Keratinocyte (primary cell): ENCODE measurements around the gene MAGOHB. TPM values are rescaled to one million over a fixed set of nuclear protein-coding genes. Genes with fewer than 3 reads are reported as not detected.

ENCODE experiments used
- DNase-seq: peaks from one replicate; pipeline ENCODE4 v3.0.0-alpha.2; 2011; ENCODE audit warnings: low read depth, missing footprints, low spot score
- FAIRE-seq: peaks from 2 replicates; lab custom pipeline; 2011; peaks lifted over from hg19 to GRCh38; lab: Jason Lieb, UNC
- H2AFZ ChIP-seq: 2 replicates; pipeline ENCODE4 v1.6.0; 2012; ENCODE audit warnings: low read length, control low read depth, inconsistent platforms; ENCODE audit not compliant: control insufficient read depth
- H3K27ac ChIP-seq: 2 replicates; pipeline ENCODE4 v1.5.1; 2011; ENCODE audit warnings: low read length; ENCODE audit not compliant: control insufficient read depth, insufficient read depth
- H3K27me3 ChIP-seq: 3 replicates; pipeline ENCODE4 v1.6.0; 2011; ENCODE audit warnings: low read length; ENCODE audit not compliant: control insufficient read depth, insufficient read depth; ENCODE audit errors: extremely low read depth
- H3K36me3 ChIP-seq, 2 experiments: 2 replicates in 1 of 2; 3 replicates in 1 of 2; pipeline ENCODE4 v1.5.1; 2011; ENCODE audit warnings: low read length in 2 of 2, mild to moderate bottlenecking in 1 of 2; ENCODE audit not compliant: control insufficient read depth in 2 of 2, insufficient read depth in 2 of 2; ENCODE audit errors: extremely low read depth in 1 of 2
- H3K4me1 ChIP-seq: 3 replicates; pipeline ENCODE4 v1.5.1; 2011; ENCODE audit warnings: low read length; ENCODE audit not compliant: control insufficient read depth, insufficient read depth; ENCODE audit errors: extremely low read depth
- H3K4me2 ChIP-seq: 3 replicates; pipeline ENCODE4 v1.6.0; 2011; ENCODE audit warnings: low read depth, low read length; ENCODE audit not compliant: control insufficient read depth, insufficient read depth; ENCODE audit errors: extremely low read depth
- H3K4me3 ChIP-seq, 3 experiments: fragments of 200-600 bp in 1 of 3; sonication (generic) in 1 of 3; 2 replicates in 2 of 3; 3 replicates in 1 of 3; pipeline ENCODE4 v1.5.1; 2011 to 2016; ENCODE audit warnings: low read length in 3 of 3, mild to moderate bottlenecking in 3 of 3, control low read depth in 2 of 3, inconsistent platforms in 1 of 3, low read depth in 1 of 3, mixed read lengths in 1 of 3, mixed run types in 1 of 3, moderate library complexity in 1 of 3; ENCODE audit not compliant: control insufficient read depth in 2 of 3, insufficient read depth in 2 of 3; ENCODE audit errors: extremely low read depth in 1 of 3
- H3K79me2 ChIP-seq: 2 replicates; pipeline ENCODE4 v1.6.0; 2012; ENCODE audit warnings: low read length; ENCODE audit not compliant: control insufficient read depth, insufficient read depth
- H3K9ac ChIP-seq: 3 replicates; pipeline ENCODE4 v1.6.0; 2011; ENCODE audit warnings: low read length; ENCODE audit not compliant: control insufficient read depth, insufficient read depth; ENCODE audit errors: extremely low read depth
- H3K9me1 ChIP-seq: 3 replicates; pipeline ENCODE4 v1.6.0; 2011; ENCODE audit warnings: low read length; ENCODE audit not compliant: control insufficient read depth, insufficient read depth; ENCODE audit errors: extremely low read depth
- H3K9me3 ChIP-seq: 2 replicates; pipeline ENCODE4 v1.5.1; 2012; ENCODE audit warnings: low read depth, low read length; ENCODE audit not compliant: control insufficient read depth
- H4K20me1 ChIP-seq: 3 replicates; pipeline ENCODE4 v1.6.0; 2011; ENCODE audit warnings: low read length; ENCODE audit not compliant: control insufficient read depth, insufficient read depth; ENCODE audit errors: extremely low read depth
- EZH2 ChIP-seq: IDR thresholded peaks from one replicate; pipeline ENCODE4 v1.6.1; 2012; ENCODE audit warnings: inconsistent platforms, mild to moderate bottlenecking, low read length, moderate library complexity
- dilution Hi-C: fragments of 300-500 bp; cut with MboI; formaldehyde crosslinking; loops from one replicate; pipeline ENCODE4 v1.7.0; 2020; ENCODE audit warnings: low sequenced_read_pairs; ENCODE audit not compliant: extremely low pct_ligation_motif_present
- polyA plus RNA-seq, 5 experiments: library from polyadenylated mRNA; depleted of rRNA in 3 of 5; stranded (reverse) in 3 of 5; stranded (forward) in 1 of 5; unstranded in 1 of 5; fragments of >200 nt; gene quantifications; 1 replicate in 1 of 5; 2 replicates in 3 of 5; 3 replicates in 1 of 5; pipeline versions ENCODE4 v1.2.1 to v1.2.3, GENCODE V29; 2011 to 2012; ENCODE audit warnings: missing spikeins in 2 of 5, low read depth in 1 of 5, low replicate concordance in 1 of 5
- TF ChIP-seq, protein P1 (sequence below), 3 experiments: IDR thresholded peaks in 1 of 3; conservative IDR thresholded peaks in 1 of 3; optimal IDR thresholded peaks in 1 of 3; 2 replicates in 2 of 3; 3 replicates in 1 of 3; pipeline versions ENCODE3 to v1.5.1; 2011; ENCODE audit warnings: low read length in 3 of 3, mild to moderate bottlenecking in 3 of 3, moderate library complexity in 2 of 3, control low read depth in 1 of 3, inconsistent platforms in 1 of 3; ENCODE audit not compliant: insufficient read depth in 2 of 3; ENCODE audit errors: extremely low read depth in 1 of 3

MAGOHB gene
- polyA plus RNA-seq, 1 donor (not counting 4 experiments of a cell fraction or from before 2014, with no cell fraction given) = 34.2 TPM

DNA sequence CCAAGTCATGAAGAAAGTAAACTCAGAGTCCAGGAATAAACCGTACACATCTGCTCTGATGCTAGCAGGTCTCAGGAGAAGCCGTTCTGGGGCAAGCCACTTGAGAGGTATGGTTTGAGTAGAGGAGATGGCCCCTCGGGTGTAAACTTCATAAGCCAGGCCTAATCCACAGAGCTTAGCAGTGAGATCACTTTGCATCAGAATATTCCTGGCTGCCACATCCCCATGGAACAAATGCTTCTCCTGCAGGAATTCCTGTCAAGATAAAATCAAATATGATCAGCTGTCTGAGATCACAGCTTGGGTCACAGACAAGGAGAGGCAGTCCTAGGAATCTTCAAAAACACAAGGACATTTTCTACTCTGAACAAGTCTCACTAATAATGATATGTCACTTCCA, 11.2 kb upstream of the MAGOHB start:
- Histone ChIP-seq H3K27ac (no peak overlapping the region), H2AFZ (no peak overlapping the region), H3K27me3 (no peaks in the 10 kb centered on the region), H3K9me1 (no peaks in the 10 kb centered on the region), H4K20me1 (no peaks in the 10 kb centered on the region), H3K4me3 (no peak overlapping the region), H3K79me2 (no peaks in the 10 kb centered on the region), H3K4me1 (no peaks in the 10 kb centered on the region), H3K4me2 (no peak overlapping the region), H3K36me3 (peaks cover 0 to 1% of the 10 kb centered on the region in 2 experiments), H3K9ac (no peak overlapping the region), H3K9me3 (no peaks in the 10 kb centered on the region)
- DNase-seq (no peak), FAIRE-seq (no peak)
- dilution Hi-C loops = no loop called here
- TF ChIP-seq, protein P1, sequence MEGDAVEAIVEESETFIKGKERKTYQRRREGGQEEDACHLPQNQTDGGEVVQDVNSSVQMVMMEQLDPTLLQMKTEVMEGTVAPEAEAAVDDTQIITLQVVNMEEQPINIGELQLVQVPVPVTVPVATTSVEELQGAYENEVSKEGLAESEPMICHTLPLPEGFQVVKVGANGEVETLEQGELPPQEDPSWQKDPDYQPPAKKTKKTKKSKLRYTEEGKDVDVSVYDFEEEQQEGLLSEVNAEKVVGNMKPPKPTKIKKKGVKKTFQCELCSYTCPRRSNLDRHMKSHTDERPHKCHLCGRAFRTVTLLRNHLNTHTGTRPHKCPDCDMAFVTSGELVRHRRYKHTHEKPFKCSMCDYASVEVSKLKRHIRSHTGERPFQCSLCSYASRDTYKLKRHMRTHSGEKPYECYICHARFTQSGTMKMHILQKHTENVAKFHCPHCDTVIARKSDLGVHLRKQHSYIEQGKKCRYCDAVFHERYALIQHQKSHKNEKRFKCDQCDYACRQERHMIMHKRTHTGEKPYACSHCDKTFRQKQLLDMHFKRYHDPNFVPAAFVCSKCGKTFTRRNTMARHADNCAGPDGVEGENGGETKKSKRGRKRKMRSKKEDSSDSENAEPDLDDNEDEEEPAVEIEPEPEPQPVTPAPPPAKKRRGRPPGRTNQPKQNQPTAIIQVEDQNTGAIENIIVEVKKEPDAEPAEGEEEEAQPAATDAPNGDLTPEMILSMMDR (optimal IDR thresholded peaks at IDR 0.05 in 1 of 3, IDR thresholded peaks at IDR 0.05 in 1 of 3, conservative IDR thresholded peaks at IDR 0.05 in 1 of 3; ENCODE audit: extremely low read depth in 1 of 3, insufficient read depth in 2 of 3, low read length in 3 of 3) = no peak

DNA sequence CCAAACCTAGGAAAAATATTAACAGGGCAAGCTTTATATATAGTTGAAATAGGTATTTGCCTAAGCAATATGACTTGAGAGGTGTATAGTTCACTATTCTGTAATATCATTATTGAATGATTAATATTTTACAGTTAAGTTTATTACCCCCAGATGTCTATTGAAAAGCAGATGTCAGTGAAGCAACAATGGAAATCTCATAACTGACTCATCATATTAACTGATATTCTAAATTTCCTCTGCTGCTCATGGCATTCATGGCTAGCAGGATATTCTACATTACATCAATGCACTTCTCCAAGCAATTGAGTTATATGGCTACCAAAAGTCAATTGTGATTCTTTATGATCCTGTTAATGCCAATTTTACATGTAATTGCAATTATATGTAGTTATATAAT, 9.7 kb upstream of the MAGOHB start:
- no peaks in the 10 kb centered on the region for H3K27me3 ChIP-seq
- no peak for TF ChIP-seq EZH2
- TF ChIP-seq, protein P1 (optimal IDR thresholded peaks at IDR 0.05 in 1 of 3, IDR thresholded peaks at IDR 0.05 in 1 of 3, conservative IDR thresholded peaks at IDR 0.05 in 1 of 3; ENCODE audit: extremely low read depth in 1 of 3, insufficient read depth in 2 of 3, low read length in 3 of 3) = no peak
- no peak overlapping the region for H3K27ac ChIP-seq
- no peaks in the 10 kb centered on the region for H3K79me2 ChIP-seq
- H3K36me3 ChIP-seq = peaks cover 0 to 1% of the 10 kb centered on the region in 2 experiments
- no peak overlapping the region for H3K9ac ChIP-seq
- no peak overlapping the region for H3K4me2 ChIP-seq
- H3K4me3 ChIP-seq = no peak overlapping the region
- no peaks in the 10 kb centered on the region for H4K20me1 ChIP-seq
- no peak for FAIRE-seq
- H3K4me1 ChIP-seq = peaks cover 10% of the 10 kb centered on the region
- H3K9me1 ChIP-seq = no peaks in the 10 kb centered on the region
- DNase-seq = no peak
- H2AFZ ChIP-seq = no peak overlapping the region
- no peaks in the 10 kb centered on the region for H3K9me3 ChIP-seq
- dilution Hi-C loops = no loop called here
